Right cardiac atrium (tissue), 5 donors: ENCODE data around the gene RPEL1. TPM values are rescaled to one million over a fixed set of nuclear protein-coding genes. Genes with fewer than 3 reads are reported as not detected.
"Not testable (repeated sequence)": the region's sequence is repeated elsewhere in the genome, so short reads cannot be mapped to it uniquely, and the experiment has no call there.

ENCODE experiments used
- ATAC-seq, 2 donors: fragments of 200-7000 bp; cut with Tn5 transposase; one replicate each; pipeline versions ENCODE4 v1.8.0 to v1.9.1; 2020; ENCODE audit warnings: moderate library complexity in 2 of 2, mild to moderate bottlenecking in 1 of 2
- DNase-seq, 3 donors: peaks; one replicate each; pipeline ENCODE4 v3.0.0-alpha.2; 2020
- H3K27ac ChIP-seq: one replicate; pipeline ENCODE4 v1.5.1; 2013; ENCODE audit warnings: mild to moderate bottlenecking, low read length, control low read depth, moderate library complexity
- H3K27me3 ChIP-seq: one replicate; pipeline ENCODE4 v1.6.1; 2013; ENCODE audit not compliant: control insufficient read depth, insufficient read depth
- H3K4me1 ChIP-seq: one replicate; pipeline ENCODE4 v1.6.1; 2013; ENCODE audit warnings: low read length; ENCODE audit not compliant: control insufficient read depth, insufficient read depth
- H3K4me3 ChIP-seq: one replicate; pipeline ENCODE4 v1.5.1; 2013; ENCODE audit warnings: low read length, control low read depth
- H3K9me3 ChIP-seq: one replicate; pipeline ENCODE4 v1.6.1; 2013; ENCODE audit warnings: low read length; ENCODE audit not compliant: control insufficient read depth
- WGBS: extraction: QIAGEN DNeasy Blood & Tissue Kit; methylation state at CpG from one replicate; pipeline ENCODE4 v1.1.7; 2013; 5-methylcytosine and 5-hydroxymethylcytosine counted together
- intact Hi-C, 4 donors: fragments of 100-400 bp; cut with DNase I; formaldehyde crosslinking; loops; one replicate each; pipeline versions ENCODE4 v1.11.0 to v1.14.0; 2022 to 2023
- long read RNA-seq, 4 donors: library from polyadenylated mRNA; unstranded; transcript quantifications; one replicate each; pipeline ENCODE4 v2.0.0, GENCODE V29; 2020 to 2021
- polyA plus RNA-seq: library from polyadenylated mRNA; stranded (reverse); fragments of 200-250 nt; gene quantifications from one replicate; pipeline ENCODE4 v1.2.3, GENCODE V29; 2013
- total RNA-seq, 4 donors: library from RNA; stranded (reverse); fragmentation: NEBNext Ultra II Directional; extraction: Animal tissue kit (Norgen Biotek cat#: 25700); gene quantifications; one replicate each; pipeline ENCODE4 v1.2.1, GENCODE V29; 2021
- donor health status: healthy with polysubstance abuse.
- donor health status: DM: no; HTN: yes; CAD: no.
- donor health status: DM: no; HTN: no; CAD: no.
- donor health status: DM: no; HTN: yes; CAD: no; lungs with severe emphysema.
- donor health status: DM: yes; HTN: yes; CAD: no.

Gene RPEL1
- total RNA-seq (not detected), polyA plus RNA-seq (not detected)
- long read RNA-seq, donor 1: 0 reads
- long read RNA-seq, donor 2: 0 reads
- long read RNA-seq, donor 3: 0 reads
- long read RNA-seq, donor 4: 0 reads

- H3K4me1 ChIP-seq, H3K27me3 ChIP-seq, H3K27ac ChIP-seq, DNase-seq, H3K4me3 ChIP-seq, H3K9me3 ChIP-seq, ATAC-seq: not testable (repeated sequence)
- intact Hi-C loops: loop anchor here (2.0 to 10.0 kb wide), 6 partner anchors 131 to 411 kb away; partner anchors contain the start of genes CYP17A1 (in 2 of the 4) and CNNM2 (in 1 of the 4)
- 84% methylated on average over 7 of the region's 7 CpGs for WGBS
These were observed at the start of gene RPEL1 for GRCh38 chr10:103245587-103245986. Gene RPEL1 (plus strand): TSS chr10:103245887. CDS start chr10:103245997, 110 bp downstream.

- no peaks in the 10 kb centered on the region for H3K4me1 ChIP-seq
- DNase-seq: no peak
- intact Hi-C loops: no loop called here
- H3K27ac ChIP-seq: no peak overlapping the region
- H3K4me3 ChIP-seq: no peak overlapping the region
- 56% methylated on average over 2 of the region's 2 CpGs for WGBS
- ATAC-seq: no peak
- H3K9me3 ChIP-seq: no peaks in the 10 kb centered on the region
- no peaks in the 10 kb centered on the region for H3K27me3 ChIP-seq
These were observed 49.2 kb upstream of the RPEL1 start for GRCh38 chr10:103196516-103196915.

GRCh38 chr10:103197174-103197573 lies 48.5 kb upstream of the RPEL1 start:
- ATAC-seq (peak; percentile 45 to 65), DNase-seq (peak; percentile 45 to 67 (median 65))
- Histone ChIP-seq H3K27ac (no peak overlapping the region), H3K4me3 (no peak overlapping the region), H3K4me1 (no peaks in the 10 kb centered on the region), H3K27me3 (no peaks in the 10 kb centered on the region), H3K9me3 (no peaks in the 10 kb centered on the region)
- intact Hi-C loops: no loop called here
- WGBS: 58% methylated on average over 3 of the region's 3 CpGs

- H3K4me1 ChIP-seq: no peaks in the 10 kb centered on the region
- no peaks in the 10 kb centered on the region for H3K9me3 ChIP-seq
- 69% methylated on average over 2 of the region's 2 CpGs for WGBS
- no peak overlapping the region for H3K27ac ChIP-seq
- no peaks in the 10 kb centered on the region for H3K27me3 ChIP-seq
- intact Hi-C loops: no loop called here
- no peak for ATAC-seq
- H3K4me3 ChIP-seq: no peak overlapping the region
- DNase-seq: no peak
These were observed 47.8 kb upstream of the RPEL1 start for GRCh38 chr10:103197903-103198302.

GRCh38 chr10:103198648-103199047 lies 47.0 kb upstream of the RPEL1 start:
- Histone ChIP-seq H3K27me3 (no peaks in the 10 kb centered on the region), H3K4me1 (no peaks in the 10 kb centered on the region), H3K4me3 (no peak overlapping the region), H3K9me3 (no peaks in the 10 kb centered on the region), H3K27ac (no peak overlapping the region)
- 87% methylated on average over 8 of the region's 8 CpGs for WGBS
- ATAC-seq (no peak), DNase-seq (no peak)
- intact Hi-C loops: no loop called here

- DNase-seq: no peak
- 84% methylated on average over 1 of the region's 1 CpG for WGBS
- H3K27me3 ChIP-seq: no peaks in the 10 kb centered on the region
- no peak overlapping the region for H3K27ac ChIP-seq
- no peaks in the 10 kb centered on the region for H3K9me3 ChIP-seq
- intact Hi-C loops: no loop called here
- no peak overlapping the region for H3K4me3 ChIP-seq
- H3K4me1 ChIP-seq: no peaks in the 10 kb centered on the region
- no peak for ATAC-seq
These were observed 46.2 kb upstream of the RPEL1 start for GRCh38 chr10:103199488-103199887.

GRCh38 chr10:103202319-103202718 lies 43.4 kb upstream of the RPEL1 start:
- ATAC-seq (no peak), DNase-seq (no peak)
- 72% methylated on average over 7 of the region's 7 CpGs for WGBS
- no peaks in the 10 kb centered on the region for H3K4me1 ChIP-seq
- intact Hi-C loops: no loop called here
- no peaks in the 10 kb centered on the region for H3K27me3 ChIP-seq
- no peak overlapping the region for H3K27ac ChIP-seq
- no peak overlapping the region for H3K4me3 ChIP-seq
- H3K9me3 ChIP-seq: no peaks in the 10 kb centered on the region

GRCh38 chr10:103203466-103203865 lies 42.2 kb upstream of the RPEL1 start:
- Histone ChIP-seq H3K4me3 (no peak overlapping the region), H3K27ac (no peak overlapping the region), H3K4me1 (no peaks in the 10 kb centered on the region), H3K27me3 (no peaks in the 10 kb centered on the region), H3K9me3 (no peaks in the 10 kb centered on the region)
- intact Hi-C loops: no loop called here
- 97% methylated on average over 3 of the region's 3 CpGs for WGBS
- ATAC-seq (no peak), DNase-seq (no peak)

- no peaks in the 10 kb centered on the region for H3K27me3 ChIP-seq
- no peaks in the 10 kb centered on the region for H3K9me3 ChIP-seq
- WGBS: 68% methylated on average over 8 of the region's 8 CpGs
- H3K27ac ChIP-seq: no peak overlapping the region
- no peak overlapping the region for H3K4me3 ChIP-seq
- intact Hi-C loops: no loop called here
- ATAC-seq: no peak
- no peaks in the 10 kb centered on the region for H3K4me1 ChIP-seq
- no peak for DNase-seq
These were observed 41.1 kb upstream of the RPEL1 start for GRCh38 chr10:103204353-103205255.

GRCh38 chr10:103205401-103205800 lies 40.3 kb upstream of the RPEL1 start:
- H3K9me3 ChIP-seq, DNase-seq, H3K27me3 ChIP-seq, H3K27ac ChIP-seq, H3K4me1 ChIP-seq, H3K4me3 ChIP-seq, intact Hi-C loops, ATAC-seq: not testable (repeated sequence)
- WGBS: 81% methylated on average over 4 of the region's 4 CpGs

GRCh38 chr10:103206715-103207114 lies 39.0 kb upstream of the RPEL1 start:
- DNase-seq, H3K4me1 ChIP-seq, H3K27ac ChIP-seq, ATAC-seq, H3K27me3 ChIP-seq, intact Hi-C loops, H3K4me3 ChIP-seq, H3K9me3 ChIP-seq: not testable (repeated sequence)
- 71% methylated on average over 3 of the region's 3 CpGs for WGBS
